ENCODE data around the gene VPS35.

VPS35 gene

DNA sequence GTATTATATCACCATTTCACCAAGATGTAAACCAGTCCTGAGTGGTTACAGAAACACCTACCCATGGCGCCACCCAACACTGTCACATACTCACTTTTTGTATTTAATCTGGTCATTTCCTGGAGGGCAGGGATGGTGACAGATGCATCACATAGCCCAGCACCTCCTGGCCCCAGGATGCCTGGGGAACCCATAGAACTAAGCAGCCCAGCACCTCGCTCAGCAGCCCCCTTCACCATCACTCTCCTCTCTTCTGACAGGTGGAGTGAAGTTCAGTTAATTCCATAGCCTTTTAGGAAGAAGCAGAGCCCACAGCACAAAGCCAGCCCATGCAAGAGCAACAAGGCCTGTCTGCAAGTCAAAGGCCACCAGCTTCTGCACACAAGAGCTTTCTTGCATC lies 31.6 kb upstream of the VPS35 start:
- H3K27ac Mint-ChIP-seq, result no peak overlapping the region
- no peak for ATAC-seq (ENCODE audit: low read depth)
- no peaks in the 10 kb centered on the region for H3K36me3 Mint-ChIP-seq
- H3K4me3 Mint-ChIP-seq, result no peak overlapping the region
- no peak for DNase-seq (ENCODE audit: low spot score in 2 of 2)
- no peaks in the 10 kb centered on the region for H3K27me3 Mint-ChIP-seq
- H3K9me3 Mint-ChIP-seq, result no peaks in the 10 kb centered on the region
- no peaks in the 10 kb centered on the region for H3K4me1 Mint-ChIP-seq

DNA sequence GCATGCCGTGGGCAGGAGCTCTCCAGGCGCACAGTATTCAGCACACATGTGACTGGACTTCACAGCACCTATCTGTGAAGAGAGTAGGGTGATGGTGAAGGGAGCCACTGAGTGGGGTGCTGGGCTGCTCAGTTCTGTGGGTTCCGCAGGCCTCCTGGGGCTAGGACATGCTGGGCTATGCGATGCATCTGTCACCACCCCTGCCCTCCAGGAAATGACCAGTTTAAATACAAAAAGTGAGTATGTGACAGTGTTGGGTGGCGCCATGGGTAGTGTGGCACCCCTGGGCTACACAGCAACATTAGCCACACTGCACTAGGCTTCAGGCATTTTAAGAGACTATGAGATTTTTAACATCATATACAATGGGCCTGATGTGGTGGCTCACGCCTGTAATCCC lies 30.6 kb upstream of the VPS35 start:
- no peaks in the 10 kb centered on the region for H3K36me3 Mint-ChIP-seq
- DNase-seq (ENCODE audit: low spot score in 2 of 2) (no peak), ATAC-seq (ENCODE audit: low read depth) (no peak)
- no peaks in the 10 kb centered on the region for H3K9me3 Mint-ChIP-seq
- H3K27ac Mint-ChIP-seq, result no peak overlapping the region
- no peaks in the 10 kb centered on the region for H3K27me3 Mint-ChIP-seq
- no peaks in the 10 kb centered on the region for H3K4me1 Mint-ChIP-seq
- H3K4me3 Mint-ChIP-seq, result no peak overlapping the region

DNA sequence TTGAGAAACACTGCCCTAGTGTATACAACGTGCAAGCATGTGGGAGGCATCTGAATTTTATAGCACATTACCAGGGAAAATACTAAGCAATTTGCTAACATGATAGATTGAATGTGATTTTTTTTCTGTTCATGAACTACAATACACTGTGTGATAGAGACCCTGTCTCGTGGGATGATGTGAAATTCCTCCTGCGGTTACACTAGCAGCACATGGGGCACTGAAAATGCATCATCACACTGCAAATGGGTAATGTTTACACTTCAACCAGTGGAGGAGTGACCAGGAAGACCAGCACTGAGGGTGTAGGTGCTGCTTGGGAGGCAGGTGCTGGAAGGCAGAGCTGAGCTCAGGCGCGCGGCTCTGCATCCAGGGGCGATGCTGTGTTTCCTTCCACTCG lies 29.2 kb upstream of the VPS35 start:
- no peaks in the 10 kb centered on the region for H3K9me3 Mint-ChIP-seq

DNA sequence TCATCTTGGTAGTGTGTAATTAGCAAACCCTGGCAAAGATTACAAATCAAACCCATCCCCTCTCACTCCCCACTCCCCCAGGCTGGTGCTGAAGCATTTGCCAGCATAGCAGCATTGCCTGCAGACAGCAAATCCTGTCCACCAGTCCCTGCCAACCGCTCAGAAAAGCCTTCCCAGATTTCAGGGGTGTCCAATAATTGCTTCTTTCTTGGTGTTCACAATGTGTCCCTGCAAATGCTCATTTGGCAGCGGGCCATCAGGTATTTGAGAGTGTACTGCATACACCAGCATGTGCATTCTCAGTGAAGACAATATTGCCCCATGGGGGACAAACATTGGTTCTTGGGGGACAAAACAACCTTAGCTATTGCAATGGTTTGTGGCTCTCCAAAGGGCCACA lies 28.7 kb upstream of the VPS35 start:
- no peak overlapping the region for H3K4me3 Mint-ChIP-seq
- DNase-seq (ENCODE audit: low spot score in 2 of 2) (no peak), ATAC-seq (ENCODE audit: low read depth) (no peak)
- H3K9me3 Mint-ChIP-seq, result no peaks in the 10 kb centered on the region
- no peaks in the 10 kb centered on the region for H3K27me3 Mint-ChIP-seq
- H3K36me3 Mint-ChIP-seq, result no peaks in the 10 kb centered on the region
- peaks cover 10% of the 10 kb centered on the region for H3K4me1 Mint-ChIP-seq
- H3K27ac Mint-ChIP-seq, result no peak overlapping the region

More for the DNA sequence above, 29.2 kb upstream of the VPS35 start:
- Mint-ChIP-seq H3K36me3 (no peaks in the 10 kb centered on the region), H3K27me3 (no peaks in the 10 kb centered on the region), H3K4me3 (no peak overlapping the region), H3K27ac (no peak overlapping the region), H3K4me1 (peaks cover 5% of the 10 kb centered on the region)
- DNase-seq (ENCODE audit: low spot score in 2 of 2) (no peak), ATAC-seq (ENCODE audit: low read depth) (no peak)

DNA sequence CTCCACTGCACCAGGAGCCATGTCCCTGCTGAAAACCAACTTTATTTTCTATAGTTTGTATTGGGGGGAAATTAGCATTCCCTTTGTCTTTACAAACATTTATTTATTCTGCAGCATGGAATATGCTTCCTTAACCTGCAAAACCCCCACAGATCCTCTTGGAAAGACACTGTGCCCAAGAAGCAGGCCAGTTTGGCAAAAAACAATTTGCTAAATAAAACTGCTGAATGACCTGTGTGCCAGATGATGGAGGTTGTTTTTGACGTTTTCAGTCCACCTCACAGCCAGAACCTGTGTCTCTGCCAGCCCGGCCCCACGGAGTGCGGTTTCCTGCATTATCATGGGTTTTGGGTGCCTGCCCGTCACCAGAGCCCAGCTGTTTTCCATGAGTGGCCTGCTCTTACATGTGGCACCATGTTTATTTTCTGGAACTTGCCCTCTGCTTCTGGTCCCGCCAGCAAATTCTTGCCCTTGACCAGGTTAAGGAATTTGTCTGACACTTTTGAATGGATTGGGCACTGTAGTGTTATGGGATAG lies 26.9 kb upstream of the VPS35 start:
- Mint-ChIP-seq H3K4me3 (no peak overlapping the region), H3K27ac (no peak overlapping the region), H3K9me3 (no peaks in the 10 kb centered on the region), H3K36me3 (no peaks in the 10 kb centered on the region), H3K27me3 (no peaks in the 10 kb centered on the region), H3K4me1 (peaks cover 13% of the 10 kb centered on the region)
- DNase-seq (ENCODE audit: low spot score in 2 of 2), result no peak
- no peak for ATAC-seq (ENCODE audit: low read depth)

DNA sequence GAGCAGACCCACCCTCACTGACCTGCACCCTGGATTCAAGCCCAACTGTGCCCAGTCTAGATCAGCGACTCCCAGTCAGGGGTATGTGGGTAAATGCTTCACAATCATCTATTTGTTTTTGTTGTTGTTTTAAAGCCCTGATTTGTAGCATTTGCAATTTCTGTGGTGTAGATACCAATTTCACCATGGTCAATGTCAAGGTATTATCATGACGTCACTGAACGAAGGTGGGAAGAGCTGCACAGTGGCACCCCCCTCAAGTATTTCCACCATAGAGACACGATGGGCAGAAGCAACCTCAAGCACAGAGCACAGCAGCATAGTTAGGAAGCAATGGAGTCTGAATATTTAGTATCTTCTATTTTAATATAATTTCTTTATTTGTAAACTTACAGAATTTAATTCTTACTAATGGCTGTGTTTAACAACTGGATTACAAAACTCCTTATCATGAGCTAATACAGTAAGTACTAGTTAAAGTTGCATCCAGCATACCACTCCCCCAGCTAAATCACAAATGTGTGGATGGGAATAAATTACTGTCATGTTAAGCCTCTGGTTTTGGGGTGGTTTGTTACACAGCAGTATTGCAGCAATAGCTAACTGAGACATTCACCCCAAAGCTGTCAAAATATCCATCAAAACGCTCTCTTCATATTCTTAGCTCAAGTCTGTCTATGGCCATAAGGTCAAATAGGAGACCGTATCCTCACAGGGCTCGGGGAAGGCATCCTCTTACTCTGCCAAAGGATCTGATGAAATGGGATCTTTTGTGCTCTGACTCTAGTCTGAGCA lies 26.0 kb upstream of the VPS35 start:
- no peak for ATAC-seq (ENCODE audit: low read depth)
- H3K4me1 Mint-ChIP-seq, result peaks cover 13% of the 10 kb centered on the region
- no peaks in the 10 kb centered on the region for H3K36me3 Mint-ChIP-seq
- H3K27me3 Mint-ChIP-seq, result no peaks in the 10 kb centered on the region
- H3K27ac Mint-ChIP-seq, result no peak overlapping the region
- no peaks in the 10 kb centered on the region for H3K9me3 Mint-ChIP-seq
- H3K4me3 Mint-ChIP-seq, result no peak overlapping the region
- DNase-seq (ENCODE audit: low spot score in 2 of 2), result no peak

DNA sequence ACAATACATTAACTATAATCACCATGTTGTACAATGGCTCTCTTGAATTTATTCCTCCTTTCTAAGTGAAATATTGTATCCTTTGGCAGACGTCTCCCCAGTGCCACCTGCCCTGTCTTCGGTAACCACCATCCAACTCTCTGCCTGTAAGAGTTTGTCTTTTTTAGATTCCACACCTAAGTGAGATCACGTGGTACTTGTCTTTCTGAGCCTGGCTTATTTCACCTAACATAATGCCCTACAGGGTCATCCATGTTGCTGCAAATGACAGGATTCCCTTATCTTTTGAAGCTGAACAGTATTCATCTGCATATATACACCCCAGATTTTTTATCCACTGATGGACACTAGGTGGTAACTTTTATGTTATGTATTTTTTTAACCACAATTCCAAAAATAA lies 24.7 kb upstream of the VPS35 start:
- DNase-seq (ENCODE audit: low spot score in 2 of 2) (no peak), ATAC-seq (ENCODE audit: low read depth) (no peak)
- H3K9me3 Mint-ChIP-seq, result no peaks in the 10 kb centered on the region
- no peaks in the 10 kb centered on the region for H3K27me3 Mint-ChIP-seq
- H3K4me3 Mint-ChIP-seq, result no peak overlapping the region
- H3K4me1 Mint-ChIP-seq, result peaks cover 13% of the 10 kb centered on the region
- H3K27ac Mint-ChIP-seq, result no peak overlapping the region
- H3K36me3 Mint-ChIP-seq, result no peaks in the 10 kb centered on the region

DNA sequence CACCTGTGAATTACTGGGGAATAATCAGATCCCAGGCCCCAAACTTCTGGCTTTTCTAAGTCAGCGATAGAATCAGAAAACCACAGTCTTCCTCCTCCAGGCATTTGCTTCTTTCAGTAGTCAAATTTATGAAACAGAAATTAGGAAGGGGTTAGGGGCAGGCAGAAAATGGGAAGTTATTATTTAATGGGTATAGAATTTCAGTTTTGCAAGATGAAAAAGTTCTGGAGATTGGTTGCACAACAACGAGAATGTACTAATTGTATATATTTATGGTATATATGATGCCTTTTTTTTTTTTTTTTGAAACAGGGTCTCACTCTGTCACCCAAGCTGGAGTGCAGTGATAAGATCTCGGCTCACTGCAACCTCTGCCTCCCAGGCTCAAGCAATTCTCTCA lies 23.9 kb upstream of the VPS35 start:
- H3K36me3 Mint-ChIP-seq, result no peaks in the 10 kb centered on the region
- no peaks in the 10 kb centered on the region for H3K9me3 Mint-ChIP-seq
- DNase-seq (ENCODE audit: low spot score in 2 of 2), result no peak
- H3K4me3 Mint-ChIP-seq, result no peak overlapping the region
- H3K27me3 Mint-ChIP-seq, result no peaks in the 10 kb centered on the region
- H3K27ac Mint-ChIP-seq, result no peak overlapping the region
- peaks cover 13% of the 10 kb centered on the region for H3K4me1 Mint-ChIP-seq
- peak; percentile 70 for ATAC-seq (ENCODE audit: low read depth)

DNA sequence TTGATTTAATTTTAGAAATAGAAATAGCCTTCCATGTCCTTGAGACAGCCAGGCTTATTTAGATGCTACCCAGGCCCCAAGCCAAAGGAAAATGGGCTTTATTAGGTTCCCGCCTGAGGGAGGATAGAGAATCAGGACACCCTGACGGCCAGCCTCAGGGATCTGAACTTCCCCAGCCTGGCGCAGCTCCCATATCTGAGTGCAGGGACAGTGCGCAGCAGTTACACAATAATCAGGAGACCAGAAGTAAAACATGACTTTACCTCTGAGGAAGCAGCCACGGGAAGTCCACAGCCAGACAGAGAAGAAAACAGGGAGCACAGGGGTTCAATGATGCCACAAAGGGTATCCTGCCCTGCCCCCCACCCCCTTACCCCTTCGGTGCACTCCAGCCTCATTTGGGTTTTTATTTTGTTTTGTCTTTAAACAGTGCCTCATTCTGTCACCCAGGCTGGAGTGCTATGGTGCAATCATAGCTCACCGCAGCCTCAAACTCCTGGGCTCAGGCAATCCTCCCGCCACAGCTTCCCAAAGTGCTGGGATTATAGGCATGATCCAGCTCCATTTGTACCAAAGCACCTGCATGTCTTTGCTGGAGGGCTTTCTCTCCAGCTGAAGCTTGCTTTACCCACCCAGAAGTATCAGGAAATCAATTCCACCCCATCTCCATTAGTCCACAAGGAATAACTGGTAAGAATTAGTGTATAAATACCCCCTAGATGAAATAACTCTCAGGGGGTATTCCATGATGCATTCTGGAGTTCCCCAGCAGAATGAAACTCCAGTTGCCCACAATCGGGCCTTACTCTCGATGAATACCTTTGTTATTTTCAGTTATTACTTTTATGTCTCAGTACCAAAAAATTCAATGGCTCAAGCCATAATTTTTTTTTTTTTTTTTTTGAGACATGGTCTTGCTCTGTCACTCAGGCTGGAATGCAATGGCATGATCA lies 22.4 kb upstream of the VPS35 start:
- Mint-ChIP-seq H3K27ac (no peak overlapping the region), H3K4me1 (peaks cover 13% of the 10 kb centered on the region), H3K4me3 (no peak overlapping the region), H3K9me3 (no peaks in the 10 kb centered on the region), H3K36me3 (no peaks in the 10 kb centered on the region), H3K27me3 (no peaks in the 10 kb centered on the region)
- DNase-seq (ENCODE audit: low spot score in 2 of 2), result no peak
- no peak for ATAC-seq (ENCODE audit: low read depth)

DNA sequence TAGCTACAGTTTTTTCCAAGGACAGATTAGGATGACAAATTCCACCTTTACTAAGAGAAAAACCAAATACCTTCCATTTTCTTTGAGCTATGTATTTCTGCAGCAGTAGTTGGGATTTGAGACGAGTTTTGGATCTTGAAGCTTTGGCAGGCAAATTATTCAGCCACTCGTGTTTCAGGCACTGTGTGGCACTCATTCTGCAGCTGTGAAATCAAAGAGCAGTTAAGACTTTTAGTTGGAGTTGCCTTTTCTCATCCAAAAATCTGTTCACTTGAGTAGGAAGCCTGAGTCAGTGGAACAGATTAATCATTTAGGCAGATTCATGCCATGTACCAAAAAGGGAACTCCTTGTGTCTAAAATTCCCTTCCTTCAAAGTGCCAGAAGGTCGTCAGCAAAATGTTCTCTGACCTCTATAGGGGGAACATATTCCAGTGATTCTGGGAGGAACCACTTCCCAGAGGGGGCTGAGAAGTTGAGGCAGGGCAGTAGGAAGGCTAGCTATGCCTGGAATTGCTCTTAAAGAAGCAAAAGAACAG lies 20.6 kb upstream of the VPS35 start:
- DNase-seq (ENCODE audit: low spot score in 2 of 2) (no peak), ATAC-seq (ENCODE audit: low read depth) (no peak)
- no peaks in the 10 kb centered on the region for H3K27me3 Mint-ChIP-seq
- H3K4me3 Mint-ChIP-seq, result no peak overlapping the region
- H3K36me3 Mint-ChIP-seq, result no peaks in the 10 kb centered on the region
- no peaks in the 10 kb centered on the region for H3K9me3 Mint-ChIP-seq
- H3K4me1 Mint-ChIP-seq, result peaks cover 13% of the 10 kb centered on the region
- H3K27ac Mint-ChIP-seq, result no peak overlapping the region

DNA sequence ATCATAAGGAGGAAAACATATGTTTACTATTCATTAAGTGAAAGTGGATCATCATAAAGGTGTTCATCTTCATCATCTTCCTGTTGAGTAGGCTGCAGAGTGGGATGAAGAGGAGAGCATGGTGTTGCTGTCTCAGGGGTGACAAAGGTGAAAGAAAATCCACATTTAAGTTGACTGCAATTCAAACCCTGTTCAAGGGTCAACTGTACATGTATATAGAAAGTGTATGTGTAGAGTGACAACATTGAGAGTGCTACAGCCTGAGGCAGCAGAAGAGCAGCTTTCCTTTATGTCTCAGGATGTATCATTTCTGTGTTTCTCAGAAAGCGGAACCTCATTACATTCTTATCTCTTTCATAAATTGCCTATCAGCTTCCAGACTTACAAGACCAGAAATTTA lies 17.7 kb upstream of the VPS35 start:
- H3K27me3 Mint-ChIP-seq, result no peaks in the 10 kb centered on the region
- no peaks in the 10 kb centered on the region for H3K4me1 Mint-ChIP-seq
- DNase-seq (ENCODE audit: low spot score in 2 of 2) (no peak), ATAC-seq (ENCODE audit: low read depth) (no peak)
- no peak overlapping the region for H3K4me3 Mint-ChIP-seq
- peak overlapping the region; percentile 69 for H3K27ac Mint-ChIP-seq
- H3K9me3 Mint-ChIP-seq, result no peaks in the 10 kb centered on the region
- no peaks in the 10 kb centered on the region for H3K36me3 Mint-ChIP-seq

DNA sequence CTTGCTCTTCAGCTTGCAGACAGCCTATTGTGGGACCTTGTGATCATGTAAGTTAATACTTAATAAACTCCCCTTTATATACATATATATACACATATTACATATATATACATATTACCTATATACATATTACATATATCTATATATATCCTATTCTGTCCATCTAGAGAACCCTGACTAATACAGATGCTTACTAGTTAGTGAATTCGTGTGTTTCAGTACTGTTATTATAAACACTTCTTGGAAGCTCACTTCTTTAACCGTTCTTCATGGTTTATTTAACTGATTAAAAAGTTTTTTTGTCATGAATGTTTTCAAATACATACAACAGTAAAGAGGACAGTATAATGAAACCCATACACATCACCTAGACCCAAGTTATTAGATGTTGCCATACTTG lies 13.1 kb upstream of the VPS35 start:
- H3K36me3 Mint-ChIP-seq, result no peaks in the 10 kb centered on the region
- no peaks in the 10 kb centered on the region for H3K9me3 Mint-ChIP-seq
- no peak overlapping the region for H3K4me3 Mint-ChIP-seq
- H3K4me1 Mint-ChIP-seq, result no peaks in the 10 kb centered on the region
- H3K27me3 Mint-ChIP-seq, result no peaks in the 10 kb centered on the region
- ATAC-seq (ENCODE audit: low read depth), result no peak
- DNase-seq (ENCODE audit: low spot score in 2 of 2), result no peak
- no peak overlapping the region for H3K27ac Mint-ChIP-seq

DNA sequence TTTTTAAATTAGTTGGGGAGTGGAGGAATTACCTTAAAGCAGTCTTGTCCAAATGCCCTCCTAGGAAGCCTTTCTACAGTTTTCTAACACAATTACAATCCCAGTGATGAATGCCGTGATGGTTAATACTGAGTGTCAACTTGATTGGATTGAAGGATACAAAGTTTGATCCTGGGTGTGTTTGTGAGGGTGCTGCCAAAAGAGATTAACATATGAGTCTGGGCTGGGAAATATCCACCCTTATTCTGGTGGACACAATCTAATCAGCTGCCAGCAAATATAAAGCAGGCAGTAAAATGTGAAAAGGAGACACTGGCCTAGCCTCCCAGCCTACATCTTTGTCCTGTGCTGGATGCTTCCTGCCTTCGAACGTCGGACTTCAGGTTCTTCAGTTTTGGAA lies 12.6 kb upstream of the VPS35 start:
- Mint-ChIP-seq H3K27me3 (no peaks in the 10 kb centered on the region), H3K36me3 (no peaks in the 10 kb centered on the region), H3K4me1 (no peaks in the 10 kb centered on the region), H3K4me3 (no peak overlapping the region), H3K27ac (no peak overlapping the region), H3K9me3 (no peaks in the 10 kb centered on the region)
- DNase-seq (ENCODE audit: low spot score in 2 of 2) (no peak), ATAC-seq (ENCODE audit: low read depth) (no peak)

DNA sequence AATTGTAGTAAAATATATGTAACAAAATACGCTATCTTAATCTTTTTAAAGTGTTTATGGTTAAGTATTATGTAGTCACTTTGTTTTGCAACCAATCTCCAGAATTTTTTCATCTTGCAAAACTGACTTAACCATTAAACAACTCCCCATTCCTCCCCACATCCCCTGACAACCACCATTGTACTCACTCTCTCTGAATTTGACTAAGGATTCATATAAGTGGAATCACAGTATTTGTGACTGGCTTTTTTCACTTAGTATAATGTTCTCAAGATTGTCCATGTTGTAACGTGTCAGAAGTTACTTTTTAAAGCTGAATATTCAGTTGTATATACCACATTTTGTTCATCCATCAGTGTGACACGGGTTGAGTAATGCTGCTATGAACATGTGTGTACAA lies 11.1 kb upstream of the VPS35 start:
- no peak for ATAC-seq (ENCODE audit: low read depth)
- Mint-ChIP-seq H3K9me3 (no peaks in the 10 kb centered on the region), H3K4me1 (no peaks in the 10 kb centered on the region), H3K27me3 (no peaks in the 10 kb centered on the region), H3K4me3 (no peak overlapping the region), H3K27ac (no peak overlapping the region), H3K36me3 (peaks cover 3% of the 10 kb centered on the region)
- DNase-seq (ENCODE audit: low spot score in 2 of 2), result no peak

Measured in memory B cell (primary cell).